ENCODE results near the gene ROR1. TPM values are rescaled to one million over a fixed set of nuclear protein-coding genes. Genes with fewer than 3 reads are reported as not detected.

The ROR1 gene
- total and polyA plus RNA-seq, 9 of the 15 experiments (the other 6 are each of a cell fraction or from before 2014, with no cell fraction given) = 0.02 TPM; not detected in 8

DNA sequence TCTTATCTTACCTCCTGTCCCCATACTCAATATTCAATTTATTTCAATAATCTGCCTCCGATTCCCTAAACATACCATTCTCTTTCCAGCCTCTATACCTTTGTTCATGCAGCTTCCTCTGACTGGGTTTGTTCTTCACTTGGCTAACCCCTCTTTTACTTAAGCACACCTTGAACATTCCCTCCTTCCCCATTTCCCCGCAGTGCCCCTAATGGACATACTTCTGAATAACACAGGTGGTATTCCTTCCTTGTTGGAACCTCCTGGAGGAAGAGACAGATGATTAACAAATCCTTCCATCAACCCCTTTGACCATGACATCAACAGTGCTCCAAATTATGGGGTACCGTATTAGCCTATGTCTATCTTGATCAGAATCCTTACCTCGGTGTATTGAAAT, 239.6 kb downstream of the ROR1 start:
- H3K79me2 ChIP-seq (ENCODE audit: control insufficient read depth, insufficient read depth, low read length) = no peaks in the 10 kb centered on the region
- no peak overlapping the region for H3K9ac ChIP-seq (ENCODE audit: insufficient read depth in 1 of 2, low read depth in 2 of 2, low read length in 2 of 2)
- H2AFZ ChIP-seq (ENCODE audit: low read depth, low read length) = no peak overlapping the region
- no TSS peak for BruUV-seq (replicated peaks)
- in situ Hi-C loops (cut with MboI) (no loop called here), intact Hi-C loops (cut with micrococcal nuclease) (no loop called here)
- H3K36me3 ChIP-seq (ENCODE audit: control insufficient read depth, insufficient read depth, low read length) = no peaks in the 10 kb centered on the region
- no peak overlapping the region for H3K4me3 ChIP-seq
- no peaks in the 10 kb centered on the region for H4K20me1 ChIP-seq (replicated peaks; ENCODE audit: control insufficient read depth, insufficient read depth, low read length)
- no peak for FAIRE-seq
- no peak for ATAC-seq
- no peak overlapping the region for H3K4me2 ChIP-seq (ENCODE audit: insufficient read depth, low read length)
- ChIA-PET CTCF (ENCODE audit: low intra/inter-chr PET ratio) (no interaction called here), POLR2A (no interaction called here)
- no peaks in the 10 kb centered on the region for H3K4me1 ChIP-seq (replicated peaks in 1 of 2; ENCODE audit: control insufficient read depth in 2 of 2, insufficient read depth in 2 of 2, low read length in 2 of 2)
- DNase-seq (ENCODE audit: extremely low read depth in 1 of 4, low spot score in 3 of 4) = no peak
- no peak overlapping the region for H3K27ac ChIP-seq (ENCODE audit: extremely low read depth, low read depth, low read length)
- H3K9me1 ChIP-seq (ENCODE audit: control insufficient read depth, insufficient read depth, low read length) = no peaks in the 10 kb centered on the region
- WGBS (ENCODE audit: insufficient coverage, low coverage, missing lambda C conversion rate) = 0% methylated on average over 4 of the region's 4 CpGs
- H3K27me3 ChIP-seq (ENCODE audit: control insufficient read depth in 2 of 2, insufficient read depth in 2 of 2, low read length in 2 of 2) = no peaks in the 10 kb centered on the region
- TF ChIP-seq PML (IDR thresholded peaks at IDR 0.05; ENCODE audit: low read length) (no peak), NCOR1 (IDR thresholded peaks at IDR 0.05) (no peak), CBFB (CRISPR knock-in tag; IDR thresholded peaks at IDR 0.05) (no peak)
- TF ChIP-seq, protein P1, sequence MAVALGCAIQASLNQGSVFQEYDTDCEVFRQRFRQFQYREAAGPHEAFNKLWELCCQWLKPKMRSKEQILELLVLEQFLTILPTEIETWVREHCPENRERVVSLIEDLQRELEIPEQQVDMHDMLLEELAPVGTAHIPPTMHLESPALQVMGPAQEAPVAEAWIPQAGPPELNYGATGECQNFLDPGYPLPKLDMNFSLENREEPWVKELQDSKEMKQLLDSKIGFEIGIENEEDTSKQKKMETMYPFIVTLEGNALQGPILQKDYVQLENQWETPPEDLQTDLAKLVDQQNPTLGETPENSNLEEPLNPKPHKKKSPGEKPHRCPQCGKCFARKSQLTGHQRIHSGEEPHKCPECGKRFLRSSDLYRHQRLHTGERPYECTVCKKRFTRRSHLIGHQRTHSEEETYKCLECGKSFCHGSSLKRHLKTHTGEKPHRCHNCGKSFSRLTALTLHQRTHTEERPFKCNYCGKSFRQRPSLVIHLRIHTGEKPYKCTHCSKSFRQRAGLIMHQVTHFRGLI (CRISPR knock-in tag; IDR thresholded peaks at IDR 0.05) = no peak
- no peaks in the 10 kb centered on the region for H3K9me3 ChIP-seq (replicated peaks; ENCODE audit: control insufficient read depth, insufficient read depth, low read depth, low read length)

DNA sequence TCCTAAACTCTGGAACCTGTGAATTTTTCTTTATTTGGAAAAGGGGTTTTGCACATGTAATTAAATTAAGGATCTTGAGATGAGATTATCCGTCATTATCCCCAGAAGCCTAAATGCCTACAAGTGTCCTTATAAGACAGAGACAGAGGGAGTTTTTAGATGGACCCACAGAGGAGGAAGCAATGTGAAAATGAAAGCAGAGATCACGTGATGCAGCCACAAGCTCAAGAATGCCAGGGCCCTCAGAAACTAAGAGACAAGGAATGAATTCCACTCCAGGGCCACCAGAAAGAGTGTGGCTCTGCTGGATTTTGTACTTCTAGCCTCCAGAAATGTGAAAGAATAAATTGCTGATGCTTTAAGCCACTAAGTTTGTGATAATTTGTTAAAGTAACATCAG, 246.0 kb downstream of the ROR1 start:
- no peak overlapping the region for H3K4me3 ChIP-seq
- H3K9me1 ChIP-seq (ENCODE audit: control insufficient read depth, insufficient read depth, low read length) = no peaks in the 10 kb centered on the region
- POLR2A ChIA-PET = no interaction called here
- whole genome bisulfite sequencing (ENCODE audit: insufficient coverage, low coverage, missing lambda C conversion rate) = 3% methylated on average over 2 of the region's 2 CpGs
- no peaks in the 10 kb centered on the region for H3K9me3 ChIP-seq (replicated peaks; ENCODE audit: control insufficient read depth, insufficient read depth, low read depth, low read length)
- H2AFZ ChIP-seq (ENCODE audit: low read depth, low read length) = peak overlapping the region; percentile 64; the same call in 1 of the 2 replicates
- CTCF ChIA-PET (ENCODE audit: low intra/inter-chr PET ratio) = no interaction called here
- no peak overlapping the region for H3K9ac ChIP-seq (ENCODE audit: insufficient read depth in 1 of 2, low read depth in 2 of 2, low read length in 2 of 2)
- no peak overlapping the region for H3K27ac ChIP-seq (ENCODE audit: extremely low read depth, low read depth, low read length)
- FAIRE-seq = no peak
- no peaks in the 10 kb centered on the region for H3K79me2 ChIP-seq (ENCODE audit: control insufficient read depth, insufficient read depth, low read length)
- DNase-seq (ENCODE audit: extremely low read depth in 1 of 4, low spot score in 3 of 4) = peak in 1 of 4 experiments; percentile 4
- no peaks in the 10 kb centered on the region for H4K20me1 ChIP-seq (replicated peaks; ENCODE audit: control insufficient read depth, insufficient read depth, low read length)
- H3K36me3 ChIP-seq (ENCODE audit: control insufficient read depth, insufficient read depth, low read length) = no peaks in the 10 kb centered on the region
- H3K27me3 ChIP-seq (ENCODE audit: control insufficient read depth in 2 of 2, insufficient read depth in 2 of 2, low read length in 2 of 2) = no peaks in the 10 kb centered on the region
- in situ Hi-C loops (cut with MboI) = no loop called here
- H3K4me2 ChIP-seq (ENCODE audit: insufficient read depth, low read length) = no peak overlapping the region
- no peaks in the 10 kb centered on the region for H3K4me1 ChIP-seq (replicated peaks in 1 of 2; ENCODE audit: control insufficient read depth in 2 of 2, insufficient read depth in 2 of 2, low read length in 2 of 2)
- BruUV-seq (replicated peaks) = no TSS peak
- intact Hi-C loops (cut with micrococcal nuclease) = no loop called here
- no peak for ATAC-seq
- TF ChIP-seq RAD51 (IDR thresholded peaks at IDR 0.05; ENCODE audit: borderline replicate concordance, low read depth) = peak; percentile 92
- TF ChIP-seq DIDO1 (tag; IDR thresholded peaks at IDR 0.05; ENCODE audit: low read depth) = no peak
- no peak for TF ChIP-seq CXXC5 (CRISPR knock-in tag; IDR thresholded peaks at IDR 0.05)
- TF ChIP-seq, protein P2, sequence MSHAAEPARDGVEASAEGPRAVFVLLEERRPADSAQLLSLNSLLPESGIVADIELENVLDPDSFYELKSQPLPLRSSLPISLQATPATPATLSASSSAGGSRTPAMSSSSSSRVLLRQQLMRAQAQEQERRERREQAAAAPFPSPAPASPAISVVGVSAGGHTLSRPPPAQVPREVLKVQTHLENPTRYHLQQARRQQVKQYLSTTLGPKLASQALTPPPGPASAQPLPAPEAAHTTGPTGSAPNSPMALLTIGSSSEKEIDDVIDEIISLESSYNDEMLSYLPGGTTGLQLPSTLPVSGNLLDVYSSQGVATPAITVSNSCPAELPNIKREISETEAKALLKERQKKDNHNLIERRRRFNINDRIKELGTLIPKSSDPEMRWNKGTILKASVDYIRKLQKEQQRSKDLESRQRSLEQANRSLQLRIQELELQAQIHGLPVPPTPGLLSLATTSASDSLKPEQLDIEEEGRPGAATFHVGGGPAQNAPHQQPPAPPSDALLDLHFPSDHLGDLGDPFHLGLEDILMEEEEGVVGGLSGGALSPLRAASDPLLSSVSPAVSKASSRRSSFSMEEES (CRISPR knock-in tag; IDR thresholded peaks at IDR 0.05) = peak; percentile 96
- TF ChIP-seq, protein P3, sequence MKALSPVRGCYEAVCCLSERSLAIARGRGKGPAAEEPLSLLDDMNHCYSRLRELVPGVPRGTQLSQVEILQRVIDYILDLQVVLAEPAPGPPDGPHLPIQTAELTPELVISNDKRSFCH (CRISPR knock-in tag; IDR thresholded peaks at IDR 0.05) = no peak
- TF ChIP-seq, protein P3 (tag; IDR thresholded peaks at IDR 0.05) = no peak
- TF ChIP-seq TOE1 (IDR thresholded peaks at IDR 0.05; ENCODE audit: borderline replicate concordance) = peak; percentile 89
- no peak for TF ChIP-seq TOE1 (CRISPR knock-in tag; IDR thresholded peaks at IDR 0.05; ENCODE audit: borderline replicate concordance, low read depth)
- TF ChIP-seq, protein P4, sequence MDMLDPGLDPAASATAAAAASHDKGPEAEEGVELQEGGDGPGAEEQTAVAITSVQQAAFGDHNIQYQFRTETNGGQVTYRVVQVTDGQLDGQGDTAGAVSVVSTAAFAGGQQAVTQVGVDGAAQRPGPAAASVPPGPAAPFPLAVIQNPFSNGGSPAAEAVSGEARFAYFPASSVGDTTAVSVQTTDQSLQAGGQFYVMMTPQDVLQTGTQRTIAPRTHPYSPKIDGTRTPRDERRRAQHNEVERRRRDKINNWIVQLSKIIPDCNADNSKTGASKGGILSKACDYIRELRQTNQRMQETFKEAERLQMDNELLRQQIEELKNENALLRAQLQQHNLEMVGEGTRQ (CRISPR knock-in tag; IDR thresholded peaks at IDR 0.05) = peak; percentile 82
- TF ChIP-seq CBFA2T2 (conservative IDR thresholded peaks at IDR 0.05) = peak; percentile 54
